ENCODE data around the gene C19orf73. TPM values are rescaled to one million over a fixed set of nuclear protein-coding genes. Genes with fewer than 3 reads are reported as not detected.
A peak's percentile ranks its signal among the peaks of the same experiment; 100 is the strongest.

The C19orf73 gene
- total and polyA plus RNA-seq, 9 of the 15 experiments (the other 6 are each of a cell fraction or from before 2014, with no cell fraction given) = 0.08 to 7.4 (median 1.4) TPM

DNA sequence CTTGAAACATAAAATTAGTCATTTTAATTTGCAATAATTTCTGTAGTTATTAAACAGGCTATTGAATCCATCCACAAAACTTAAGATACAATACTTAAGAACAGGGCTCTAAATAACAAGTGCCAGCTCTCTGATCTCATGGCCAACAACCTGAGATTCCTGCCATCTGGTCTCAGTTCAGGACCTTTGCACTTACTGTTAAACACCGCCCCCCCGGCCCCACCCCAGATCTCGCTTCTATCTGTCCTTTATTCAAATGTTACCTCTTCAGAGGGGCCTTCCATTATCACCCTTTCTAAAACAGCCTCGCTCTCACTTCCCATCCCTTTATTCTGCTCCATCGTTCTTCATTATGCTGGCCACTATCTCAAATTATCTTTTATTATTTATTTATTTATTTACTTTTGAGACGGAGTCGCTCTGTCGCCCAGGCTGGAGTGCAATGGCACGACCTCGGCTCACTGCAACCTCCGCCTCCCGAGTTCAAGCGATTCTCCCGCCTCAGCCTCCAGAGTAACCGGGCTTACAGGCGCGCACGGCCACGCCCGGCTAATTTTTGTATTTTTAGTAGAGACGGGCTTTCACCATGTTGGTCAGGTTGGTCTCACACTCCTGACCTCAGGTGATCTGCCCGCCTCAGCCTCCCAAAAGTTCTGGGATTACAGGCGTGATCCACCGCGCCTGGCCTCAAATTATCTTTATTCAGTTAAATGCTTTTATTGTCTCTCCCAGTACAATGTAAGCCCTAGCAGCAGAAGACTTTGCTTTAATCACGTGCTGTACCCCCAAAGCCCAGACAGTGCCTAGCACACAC, 34.5 kb downstream of the C19orf73 start (continued):
- TF ChIP-seq, protein P1, sequence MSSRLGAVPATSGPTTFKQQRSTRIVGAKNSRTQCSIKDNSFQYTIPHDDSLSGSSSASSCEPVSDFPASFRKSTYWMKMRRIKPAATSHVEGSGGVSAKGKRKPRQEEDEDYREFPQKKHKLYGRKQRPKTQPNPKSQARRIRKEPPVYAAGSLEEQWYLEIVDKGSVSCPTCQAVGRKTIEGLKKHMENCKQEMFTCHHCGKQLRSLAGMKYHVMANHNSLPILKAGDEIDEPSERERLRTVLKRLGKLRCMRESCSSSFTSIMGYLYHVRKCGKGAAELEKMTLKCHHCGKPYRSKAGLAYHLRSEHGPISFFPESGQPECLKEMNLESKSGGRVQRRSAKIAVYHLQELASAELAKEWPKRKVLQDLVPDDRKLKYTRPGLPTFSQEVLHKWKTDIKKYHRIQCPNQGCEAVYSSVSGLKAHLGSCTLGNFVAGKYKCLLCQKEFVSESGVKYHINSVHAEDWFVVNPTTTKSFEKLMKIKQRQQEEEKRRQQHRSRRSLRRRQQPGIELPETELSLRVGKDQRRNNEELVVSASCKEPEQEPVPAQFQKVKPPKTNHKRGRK (tag; IDR thresholded peaks at IDR 0.05) = no peak
- TF ChIP-seq, protein P2, sequence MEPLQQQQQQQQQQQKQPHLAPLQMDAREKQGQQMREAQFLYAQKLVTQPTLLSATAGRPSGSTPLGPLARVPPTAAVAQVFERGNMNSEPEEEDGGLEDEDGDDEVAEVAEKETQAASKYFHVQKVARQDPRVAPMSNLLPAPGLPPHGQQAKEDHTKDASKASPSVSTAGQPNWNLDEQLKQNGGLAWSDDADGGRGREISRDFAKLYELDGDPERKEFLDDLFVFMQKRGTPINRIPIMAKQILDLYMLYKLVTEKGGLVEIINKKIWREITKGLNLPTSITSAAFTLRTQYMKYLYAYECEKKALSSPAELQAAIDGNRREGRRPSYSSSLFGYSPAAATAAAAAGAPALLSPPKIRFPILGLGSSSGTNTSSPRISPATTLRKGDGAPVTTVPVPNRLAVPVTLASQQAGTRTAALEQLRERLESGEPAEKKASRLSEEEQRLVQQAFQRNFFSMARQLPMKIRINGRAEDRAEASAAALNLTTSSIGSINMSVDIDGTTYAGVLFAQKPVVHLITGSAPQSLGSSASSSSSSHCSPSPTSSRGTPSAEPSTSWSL (CRISPR knock-in tag; IDR thresholded peaks at IDR 0.05; ENCODE audit: borderline replicate concordance) = no peak
- TF ChIP-seq DMBX1 (CRISPR knock-in tag; IDR thresholded peaks at IDR 0.05; ENCODE audit: borderline replicate concordance) (0 out of 2 replicates have a peak, but pooled peaks have one; percentile 46), MCM2 (IDR thresholded peaks at IDR 0.05; ENCODE audit: low read depth) (no peak), E2F3 (CRISPR knock-in tag; IDR thresholded peaks at IDR 0.05) (peak; percentile 29; the same call in 1 of the 2 replicates), MTA2 (IDR thresholded peaks at IDR 0.05; ENCODE audit: low read depth) (0 out of 2 replicates have a peak, but pooled peaks have one; percentile 7), L3MBTL2 (IDR thresholded peaks at IDR 0.05) (peak; percentile 67), ZNF431 (CRISPR knock-in tag; IDR thresholded peaks at IDR 0.05) (no peak)
- TF ChIP-seq, protein P3, sequence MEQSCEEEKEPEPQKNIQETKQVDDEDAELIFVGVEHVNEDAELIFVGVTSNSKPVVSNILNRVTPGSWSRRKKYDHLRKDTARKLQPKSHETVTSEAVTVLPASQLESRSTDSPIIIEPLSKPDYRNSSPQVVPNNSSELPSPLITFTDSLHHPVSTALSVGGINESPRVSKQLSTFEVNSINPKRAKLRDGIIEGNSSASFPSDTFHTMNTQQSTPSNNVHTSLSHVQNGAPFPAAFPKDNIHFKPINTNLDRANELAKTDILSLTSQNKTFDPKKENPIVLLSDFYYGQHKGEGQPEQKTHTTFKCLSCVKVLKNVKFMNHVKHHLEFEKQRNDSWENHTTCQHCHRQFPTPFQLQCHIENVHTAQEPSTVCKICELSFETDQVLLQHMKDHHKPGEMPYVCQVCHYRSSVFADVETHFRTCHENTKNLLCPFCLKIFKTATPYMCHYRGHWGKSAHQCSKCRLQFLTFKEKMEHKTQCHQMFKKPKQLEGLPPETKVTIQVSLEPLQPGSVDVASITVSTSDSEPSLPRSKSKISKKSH (CRISPR knock-in tag; IDR thresholded peaks at IDR 0.05) = no peak

Measured in K562 (cell line).